Measurements from ENCODE around the gene FAM120A.
"Not testable (repeated sequence)": the region's sequence is repeated elsewhere in the genome, so short reads cannot be mapped to it uniquely, and the experiment has no call there.

Gene FAM120A

DNA sequence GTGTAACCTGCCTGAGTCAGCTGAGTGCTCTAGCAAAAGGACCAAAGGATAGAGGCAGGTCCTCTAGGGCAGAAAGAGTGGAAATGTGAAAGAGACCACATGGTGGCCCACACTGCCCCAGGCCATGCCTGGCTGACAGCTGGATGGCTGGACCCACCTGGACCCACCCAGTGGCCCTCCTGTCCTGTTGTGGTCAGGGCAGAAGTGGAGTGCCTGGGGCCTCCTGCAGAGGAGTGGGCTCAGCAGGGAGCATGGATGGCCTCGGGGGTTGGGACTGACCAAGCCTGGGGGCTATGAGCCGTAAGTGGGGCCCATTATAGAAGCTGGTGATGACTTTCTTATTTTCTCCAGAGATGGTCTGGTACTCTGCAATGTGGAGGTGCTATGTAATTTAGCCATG is 57.6 kb downstream of the FAM120A start:
- H3K27ac ChIP-seq (ENCODE audit: low read length) = no peak overlapping the region
- peaks cover 2 to 4% of the 10 kb centered on the region in 2 donors for H3K36me3 ChIP-seq (ENCODE audit: control insufficient read depth in 2 of 2, insufficient read depth in 2 of 2, low read length in 2 of 2)
- H3K4me3 ChIP-seq (ENCODE audit: low read length in 2 of 2) = no peak overlapping the region
- H3K9ac ChIP-seq (ENCODE audit: low read length in 2 of 2) = no peak overlapping the region
- no peaks in the 10 kb centered on the region for H3K27me3 ChIP-seq (ENCODE audit: control insufficient read depth in 1 of 2, insufficient read depth in 2 of 2, low read length in 2 of 2)
- H3K9me3 ChIP-seq (ENCODE audit: control insufficient read depth in 2 of 2, low read length in 2 of 2) = no peaks in the 10 kb centered on the region
- H3K4me1 ChIP-seq (ENCODE audit: control insufficient read depth, insufficient read depth, low read length) = peaks cover 12% of the 10 kb centered on the region

DNA sequence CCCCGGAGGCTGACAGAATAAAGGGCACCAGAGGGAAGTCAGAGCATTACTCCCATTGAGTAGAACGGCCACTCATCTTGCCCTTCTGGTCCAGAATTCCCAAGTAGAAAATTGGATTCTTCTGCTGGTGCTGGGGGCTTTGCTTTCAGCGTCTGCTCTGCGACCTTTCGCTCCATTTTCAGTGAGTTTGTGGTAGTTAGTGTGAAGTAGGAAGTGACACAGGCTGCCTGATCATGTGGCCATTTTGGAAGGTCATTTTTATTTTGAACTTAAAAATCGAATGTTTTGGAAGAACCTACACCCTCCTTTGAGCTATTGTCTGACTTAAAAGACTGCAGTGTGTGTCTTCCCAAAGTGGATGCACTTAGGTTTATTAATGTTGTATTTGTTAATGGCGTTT is 58.6 kb downstream of the FAM120A start:
- H3K4me1 ChIP-seq (ENCODE audit: control insufficient read depth, insufficient read depth, low read length) = peaks cover 12% of the 10 kb centered on the region
- H3K9me3 ChIP-seq (ENCODE audit: control insufficient read depth in 2 of 2, low read length in 2 of 2) = no peaks in the 10 kb centered on the region
- H3K9ac ChIP-seq (ENCODE audit: low read length in 2 of 2) = no peak overlapping the region
- no peak overlapping the region for H3K27ac ChIP-seq (ENCODE audit: low read length)
- no peaks in the 10 kb centered on the region for H3K27me3 ChIP-seq (ENCODE audit: control insufficient read depth in 1 of 2, insufficient read depth in 2 of 2, low read length in 2 of 2)
- H3K4me3 ChIP-seq (ENCODE audit: low read length in 2 of 2) = no peak overlapping the region
- peaks cover 2 to 4% of the 10 kb centered on the region in 2 donors for H3K36me3 ChIP-seq (ENCODE audit: control insufficient read depth in 2 of 2, insufficient read depth in 2 of 2, low read length in 2 of 2)

DNA sequence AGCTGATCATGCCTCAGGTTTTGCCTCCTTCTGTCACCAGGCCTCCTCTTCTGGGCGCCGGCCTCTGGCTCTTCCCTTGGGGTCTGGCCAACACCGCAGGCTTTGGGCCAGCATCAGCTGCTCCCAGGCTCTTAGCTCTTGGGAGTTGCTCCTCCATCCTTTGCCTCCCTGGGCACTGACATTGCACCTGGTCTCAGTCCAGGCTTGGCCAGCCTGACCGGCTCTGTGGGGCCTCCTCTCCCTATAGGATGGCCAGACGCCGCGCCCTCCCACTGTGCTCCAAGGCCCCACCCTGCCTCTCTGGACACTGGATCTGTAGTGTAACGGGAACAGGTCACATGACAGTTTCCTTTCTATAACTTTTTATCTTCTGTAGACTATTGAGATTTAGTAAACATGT is 59.7 kb downstream of the FAM120A start:
- not testable (repeated sequence) for H3K9ac ChIP-seq (ENCODE audit: low read length in 2 of 2); H3K36me3 ChIP-seq (ENCODE audit: control insufficient read depth in 2 of 2, insufficient read depth in 2 of 2, low read length in 2 of 2); H3K9me3 ChIP-seq (ENCODE audit: control insufficient read depth in 2 of 2, low read length in 2 of 2); H3K27me3 ChIP-seq (ENCODE audit: control insufficient read depth in 1 of 2, insufficient read depth in 2 of 2, low read length in 2 of 2); H3K4me1 ChIP-seq (ENCODE audit: control insufficient read depth, insufficient read depth, low read length); H3K27ac ChIP-seq (ENCODE audit: low read length); H3K4me3 ChIP-seq (ENCODE audit: low read length in 2 of 2)

DNA sequence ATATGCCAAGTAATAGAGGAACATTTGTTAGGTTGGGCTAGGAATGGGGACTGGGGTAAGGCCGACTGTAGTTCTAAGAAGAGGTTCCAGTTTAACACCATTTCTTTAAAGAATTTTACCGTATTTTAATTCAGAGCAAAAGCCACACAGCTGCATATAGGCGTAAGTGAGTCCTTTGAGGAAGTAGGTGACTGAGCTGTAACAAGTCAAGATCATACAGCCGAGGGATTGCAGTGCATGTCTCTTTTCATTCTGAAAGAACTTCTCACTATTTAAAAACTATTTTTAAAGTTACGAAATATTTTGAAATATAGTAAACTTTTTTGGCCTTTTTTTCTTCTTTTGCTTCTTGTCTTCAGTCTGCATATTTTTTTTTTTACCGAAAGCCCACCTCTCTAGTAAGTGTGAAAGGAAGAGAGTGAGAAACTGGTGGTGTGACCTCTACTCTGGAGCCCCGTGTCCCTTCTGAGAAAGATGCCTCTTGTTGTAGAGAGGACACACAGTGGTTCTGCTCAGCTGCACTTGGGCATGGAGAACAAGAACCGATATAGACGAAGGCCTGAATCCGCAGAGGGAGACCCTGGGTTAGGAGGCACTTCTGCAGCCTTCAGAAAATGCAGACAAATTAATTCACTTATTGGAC is 60.8 kb downstream of the FAM120A start:
- H3K9me3 ChIP-seq (ENCODE audit: control insufficient read depth in 2 of 2, low read length in 2 of 2); H3K36me3 ChIP-seq (ENCODE audit: control insufficient read depth in 2 of 2, insufficient read depth in 2 of 2, low read length in 2 of 2); H3K4me3 ChIP-seq (ENCODE audit: low read length in 2 of 2); H3K27me3 ChIP-seq (ENCODE audit: control insufficient read depth in 1 of 2, insufficient read depth in 2 of 2, low read length in 2 of 2); H3K9ac ChIP-seq (ENCODE audit: low read length in 2 of 2); H3K4me1 ChIP-seq (ENCODE audit: control insufficient read depth, insufficient read depth, low read length); H3K27ac ChIP-seq (ENCODE audit: low read length): not testable (repeated sequence)

DNA sequence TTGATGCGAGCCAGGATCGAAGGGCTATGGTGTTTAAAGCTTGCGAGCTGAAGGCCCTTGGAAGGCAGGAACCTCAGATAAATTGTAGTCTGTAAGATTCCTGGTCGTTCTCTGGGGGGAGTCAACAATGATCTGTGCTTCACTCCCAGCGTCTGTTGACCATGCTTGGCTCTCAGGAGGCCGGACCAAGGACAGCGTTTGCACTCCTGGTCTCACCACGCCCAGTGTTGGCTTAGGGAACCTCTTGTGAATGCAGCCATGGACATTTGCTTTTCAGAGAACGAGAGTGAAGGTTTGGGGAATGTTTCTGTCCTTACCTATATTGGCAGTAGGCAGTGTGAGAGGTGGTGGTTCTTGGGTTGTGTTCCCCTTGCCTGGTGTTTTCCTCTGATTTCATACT is 62.1 kb downstream of the FAM120A start:
- H3K27ac ChIP-seq (ENCODE audit: low read length) = no peak overlapping the region
- peaks cover 2% of the 10 kb centered on the region for H3K4me1 ChIP-seq (ENCODE audit: control insufficient read depth, insufficient read depth, low read length)
- no peaks in the 10 kb centered on the region for H3K9me3 ChIP-seq (ENCODE audit: control insufficient read depth in 2 of 2, low read length in 2 of 2)
- no peaks in the 10 kb centered on the region for H3K27me3 ChIP-seq (ENCODE audit: control insufficient read depth in 1 of 2, insufficient read depth in 2 of 2, low read length in 2 of 2)
- H3K36me3 ChIP-seq (ENCODE audit: control insufficient read depth in 2 of 2, insufficient read depth in 2 of 2, low read length in 2 of 2) = peaks cover 6 to 9% of the 10 kb centered on the region in 2 donors
- H3K4me3 ChIP-seq (ENCODE audit: low read length in 2 of 2) = no peak overlapping the region
- H3K9ac ChIP-seq (ENCODE audit: low read length in 2 of 2) = no peak overlapping the region

DNA sequence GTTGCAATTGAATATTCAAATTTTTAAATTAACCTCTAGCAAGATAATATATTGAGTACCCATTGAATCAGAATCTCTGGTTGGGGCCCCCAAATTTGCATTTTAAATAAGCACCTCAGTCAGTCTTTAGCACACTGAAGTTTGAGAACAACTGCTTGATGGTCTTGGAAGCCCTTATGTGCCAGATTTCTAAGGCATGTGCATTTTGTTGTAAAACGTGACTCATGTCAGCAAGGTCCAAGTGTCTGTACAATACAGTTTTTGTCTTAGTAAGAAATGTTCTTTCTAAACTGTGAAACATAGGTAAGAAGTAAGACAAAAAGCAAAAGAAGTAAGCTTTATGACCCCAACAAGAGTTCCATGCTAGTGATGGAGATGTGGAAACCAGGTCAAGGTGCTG is 65.8 kb downstream of the FAM120A start:
- Histone ChIP-seq H3K27ac (ENCODE audit: low read length) (no peak overlapping the region), H3K36me3 (ENCODE audit: control insufficient read depth in 2 of 2, insufficient read depth in 2 of 2, low read length in 2 of 2) (peaks cover 6 to 12% of the 10 kb centered on the region in 2 donors), H3K4me1 (ENCODE audit: control insufficient read depth, insufficient read depth, low read length) (no peaks in the 10 kb centered on the region), H3K9ac (ENCODE audit: low read length in 2 of 2) (no peak overlapping the region), H3K4me3 (ENCODE audit: low read length in 2 of 2) (no peak overlapping the region), H3K9me3 (ENCODE audit: control insufficient read depth in 2 of 2, low read length in 2 of 2) (no peaks in the 10 kb centered on the region), H3K27me3 (ENCODE audit: control insufficient read depth in 1 of 2, insufficient read depth in 2 of 2, low read length in 2 of 2) (no peaks in the 10 kb centered on the region)

DNA sequence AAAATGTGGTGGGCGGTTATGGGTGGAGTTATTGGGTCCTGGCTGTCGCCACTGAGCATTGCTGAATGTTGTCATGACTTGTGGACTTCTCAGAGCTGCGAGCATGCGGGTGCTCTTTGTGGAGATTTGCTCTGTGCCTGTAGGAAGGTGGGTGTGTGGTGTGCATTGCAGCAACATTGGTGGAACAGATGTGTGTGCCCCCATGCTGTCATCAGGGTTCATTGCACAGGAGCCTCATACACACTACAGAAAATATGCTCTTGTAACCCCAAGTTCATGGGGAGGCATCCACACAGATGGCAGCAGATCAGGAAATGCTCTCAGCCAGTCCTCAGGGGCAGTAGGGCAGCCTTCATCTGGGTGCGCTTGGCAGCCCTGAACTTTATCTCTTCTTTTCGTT is 69.0 kb downstream of the FAM120A start:
- Histone ChIP-seq H3K27ac (ENCODE audit: low read length) (no peak overlapping the region), H3K9me3 (ENCODE audit: control insufficient read depth in 2 of 2, low read length in 2 of 2) (no peaks in the 10 kb centered on the region), H3K4me1 (ENCODE audit: control insufficient read depth, insufficient read depth, low read length) (no peaks in the 10 kb centered on the region), H3K27me3 (ENCODE audit: control insufficient read depth in 1 of 2, insufficient read depth in 2 of 2, low read length in 2 of 2) (no peaks in the 10 kb centered on the region), H3K36me3 (ENCODE audit: control insufficient read depth in 2 of 2, insufficient read depth in 2 of 2, low read length in 2 of 2) (peaks cover 14 to 17% of the 10 kb centered on the region in 2 donors), H3K9ac (ENCODE audit: low read length in 2 of 2) (no peak overlapping the region), H3K4me3 (ENCODE audit: low read length in 2 of 2) (no peak overlapping the region)

DNA sequence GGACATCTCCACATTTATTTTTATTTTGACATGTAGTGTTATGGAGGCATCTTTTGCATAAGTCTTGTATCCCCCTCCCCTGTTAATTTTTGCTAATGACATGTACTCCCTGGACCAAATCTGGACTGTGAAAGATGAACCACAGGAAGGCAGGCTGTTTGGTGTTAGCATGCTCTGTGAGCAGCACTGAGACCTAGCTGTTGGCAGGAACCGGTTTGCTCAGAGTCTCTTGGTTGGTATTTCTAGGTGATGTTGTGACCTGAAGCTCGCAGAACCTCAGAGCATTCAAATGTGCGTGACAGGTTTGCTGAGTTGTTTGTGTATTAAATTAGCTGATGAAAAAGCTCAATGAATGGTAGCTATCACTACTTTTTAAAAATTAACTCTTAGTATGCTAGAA is 71.3 kb downstream of the FAM120A start:
- Histone ChIP-seq H3K27me3 (ENCODE audit: control insufficient read depth in 1 of 2, insufficient read depth in 2 of 2, low read length in 2 of 2) (no peaks in the 10 kb centered on the region), H3K36me3 (ENCODE audit: control insufficient read depth in 2 of 2, insufficient read depth in 2 of 2, low read length in 2 of 2) (peaks cover 20 to 21% of the 10 kb centered on the region in 2 donors), H3K27ac (ENCODE audit: low read length) (no peak overlapping the region), H3K4me1 (ENCODE audit: control insufficient read depth, insufficient read depth, low read length) (no peaks in the 10 kb centered on the region), H3K9ac (ENCODE audit: low read length in 2 of 2) (no peak overlapping the region), H3K4me3 (ENCODE audit: low read length in 2 of 2) (no peak overlapping the region), H3K9me3 (ENCODE audit: control insufficient read depth in 2 of 2, low read length in 2 of 2) (no peaks in the 10 kb centered on the region)

DNA sequence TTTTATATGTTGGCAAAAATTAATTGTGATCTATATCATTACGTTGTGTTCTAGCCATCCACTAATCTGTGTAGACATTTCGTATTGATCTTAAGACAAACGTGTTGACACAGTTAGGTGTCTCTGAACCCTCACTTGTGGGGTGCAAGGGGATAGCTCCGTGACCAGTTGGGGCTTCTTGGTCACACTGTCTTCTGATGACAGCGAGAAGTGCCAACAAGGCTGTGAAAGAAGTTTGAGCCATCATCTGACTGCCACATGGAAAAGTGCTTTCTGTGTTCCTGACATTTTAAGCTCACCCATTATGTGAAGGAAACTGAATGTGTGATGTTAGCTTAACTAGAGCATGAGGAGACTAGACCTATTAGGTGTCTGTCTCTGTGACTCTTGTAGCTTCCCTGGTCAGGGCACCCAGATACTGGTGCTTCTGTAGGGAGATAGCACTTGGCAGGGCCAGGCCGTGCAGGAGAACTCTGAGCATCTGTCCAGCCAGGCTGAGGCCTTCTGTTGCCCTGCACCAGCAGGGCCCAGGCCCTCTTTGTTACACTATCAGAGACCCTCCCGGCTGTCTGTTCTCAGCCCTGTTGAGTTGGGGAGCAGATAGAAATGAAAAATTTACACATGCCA is 72.1 kb downstream of the FAM120A start:
- H3K4me1 ChIP-seq (ENCODE audit: control insufficient read depth, insufficient read depth, low read length) = no peaks in the 10 kb centered on the region
- peaks cover 20 to 27% of the 10 kb centered on the region in 2 donors for H3K36me3 ChIP-seq (ENCODE audit: control insufficient read depth in 2 of 2, insufficient read depth in 2 of 2, low read length in 2 of 2)
- H3K4me3 ChIP-seq (ENCODE audit: low read length in 2 of 2) = no peak overlapping the region
- H3K27ac ChIP-seq (ENCODE audit: low read length) = no peak overlapping the region
- H3K27me3 ChIP-seq (ENCODE audit: control insufficient read depth in 1 of 2, insufficient read depth in 2 of 2, low read length in 2 of 2) = no peaks in the 10 kb centered on the region
- no peak overlapping the region for H3K9ac ChIP-seq (ENCODE audit: low read length in 2 of 2)
- H3K9me3 ChIP-seq (ENCODE audit: control insufficient read depth in 2 of 2, low read length in 2 of 2) = no peaks in the 10 kb centered on the region

DNA sequence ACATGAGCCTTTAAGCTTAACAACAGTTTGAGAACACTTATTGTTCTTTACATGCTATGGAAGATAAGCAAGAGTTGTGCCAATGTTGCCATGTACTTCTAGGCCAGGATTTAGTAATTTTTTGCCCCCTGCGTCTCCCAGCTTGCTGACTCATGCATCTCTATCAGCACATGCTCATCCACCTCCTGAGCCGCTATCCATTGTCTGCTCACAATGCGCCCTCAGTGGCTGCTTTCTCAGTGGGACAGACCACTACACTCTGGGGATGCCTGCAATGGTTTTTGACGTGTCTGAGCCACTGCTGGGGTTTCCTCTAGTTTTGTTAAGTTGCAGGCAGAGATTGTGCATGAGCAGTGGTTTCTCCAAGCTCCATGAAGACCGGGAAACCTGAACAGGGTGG is 74.0 kb downstream of the FAM120A start:
- H3K4me1 ChIP-seq (ENCODE audit: control insufficient read depth, insufficient read depth, low read length) = no peaks in the 10 kb centered on the region
- H3K9ac ChIP-seq (ENCODE audit: low read length in 2 of 2) = no peak overlapping the region
- H3K9me3 ChIP-seq (ENCODE audit: control insufficient read depth in 2 of 2, low read length in 2 of 2) = no peaks in the 10 kb centered on the region
- no peak overlapping the region for H3K4me3 ChIP-seq (ENCODE audit: low read length in 2 of 2)
- H3K36me3 ChIP-seq (ENCODE audit: control insufficient read depth in 2 of 2, insufficient read depth in 2 of 2, low read length in 2 of 2) = peaks cover 26 to 35% of the 10 kb centered on the region in 2 donors
- no peak overlapping the region for H3K27ac ChIP-seq (ENCODE audit: low read length)
- H3K27me3 ChIP-seq (ENCODE audit: control insufficient read depth in 1 of 2, insufficient read depth in 2 of 2, low read length in 2 of 2) = no peaks in the 10 kb centered on the region

DNA sequence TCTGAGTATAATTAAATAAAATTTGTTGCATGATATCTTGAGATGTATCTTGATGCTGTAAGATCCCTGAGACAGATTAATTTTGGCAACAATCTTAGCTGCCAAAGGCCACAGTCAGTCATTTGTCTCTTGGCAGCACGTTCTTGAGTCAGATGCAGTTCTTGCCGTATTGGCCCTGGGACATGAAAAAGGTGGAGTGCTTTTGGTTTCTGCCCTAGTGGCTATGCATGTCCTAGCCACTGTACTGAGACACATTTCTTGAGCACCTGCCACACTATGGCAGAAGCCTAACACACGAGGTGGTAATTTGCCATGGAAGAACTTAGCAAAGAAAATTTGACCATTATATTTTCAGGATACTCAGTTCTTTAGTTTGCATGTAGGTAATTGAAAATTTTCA is 79.9 kb downstream of the FAM120A start:
- H3K9me3 ChIP-seq (ENCODE audit: control insufficient read depth in 2 of 2, low read length in 2 of 2) = no peaks in the 10 kb centered on the region
- H3K36me3 ChIP-seq (ENCODE audit: control insufficient read depth in 2 of 2, insufficient read depth in 2 of 2, low read length in 2 of 2) = peaks cover 38% of the 10 kb centered on the region in 2 donors
- no peak overlapping the region for H3K4me3 ChIP-seq (ENCODE audit: low read length in 2 of 2)
- H3K9ac ChIP-seq (ENCODE audit: low read length in 2 of 2) = no peak overlapping the region
- H3K27me3 ChIP-seq (ENCODE audit: control insufficient read depth in 1 of 2, insufficient read depth in 2 of 2, low read length in 2 of 2) = no peaks in the 10 kb centered on the region
- peaks cover 3% of the 10 kb centered on the region for H3K4me1 ChIP-seq (ENCODE audit: control insufficient read depth, insufficient read depth, low read length)
- H3K27ac ChIP-seq (ENCODE audit: low read length) = no peak overlapping the region

All from stomach smooth muscle (tissue), 2 donors.